Measurements from ENCODE around the gene STIP1. TPM values are rescaled to one million over a fixed set of nuclear protein-coding genes. Genes with fewer than 3 reads are reported as not detected.

Gene STIP1
- total RNA-seq, 1 donor from 2014 or later, result 110 TPM

- H3K9me3 ChIP-seq, result no peaks in the 10 kb centered on the region
- intact Hi-C loops (cut with DNase I), result no loop called here
- H3K36me3 ChIP-seq, result peaks cover 13% of the 10 kb centered on the region
- H3K27me3 ChIP-seq, result no peaks in the 10 kb centered on the region
- peak overlapping the region; percentile 63 for H3K27ac ChIP-seq
- ATAC-seq, result peak; percentile 0
- peaks cover 24% of the 10 kb centered on the region for H3K4me1 ChIP-seq
- TF ChIP-seq, protein P1, sequence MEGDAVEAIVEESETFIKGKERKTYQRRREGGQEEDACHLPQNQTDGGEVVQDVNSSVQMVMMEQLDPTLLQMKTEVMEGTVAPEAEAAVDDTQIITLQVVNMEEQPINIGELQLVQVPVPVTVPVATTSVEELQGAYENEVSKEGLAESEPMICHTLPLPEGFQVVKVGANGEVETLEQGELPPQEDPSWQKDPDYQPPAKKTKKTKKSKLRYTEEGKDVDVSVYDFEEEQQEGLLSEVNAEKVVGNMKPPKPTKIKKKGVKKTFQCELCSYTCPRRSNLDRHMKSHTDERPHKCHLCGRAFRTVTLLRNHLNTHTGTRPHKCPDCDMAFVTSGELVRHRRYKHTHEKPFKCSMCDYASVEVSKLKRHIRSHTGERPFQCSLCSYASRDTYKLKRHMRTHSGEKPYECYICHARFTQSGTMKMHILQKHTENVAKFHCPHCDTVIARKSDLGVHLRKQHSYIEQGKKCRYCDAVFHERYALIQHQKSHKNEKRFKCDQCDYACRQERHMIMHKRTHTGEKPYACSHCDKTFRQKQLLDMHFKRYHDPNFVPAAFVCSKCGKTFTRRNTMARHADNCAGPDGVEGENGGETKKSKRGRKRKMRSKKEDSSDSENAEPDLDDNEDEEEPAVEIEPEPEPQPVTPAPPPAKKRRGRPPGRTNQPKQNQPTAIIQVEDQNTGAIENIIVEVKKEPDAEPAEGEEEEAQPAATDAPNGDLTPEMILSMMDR (IDR thresholded peaks at IDR 0.05), result no peak
- H3K4me3 ChIP-seq, result peak overlapping the region; percentile 80
- DNase-seq, result no peak
These were observed 62.0 kb downstream of the STIP1 start for GRCh38 chr11:64247729-64248531.

DNA sequence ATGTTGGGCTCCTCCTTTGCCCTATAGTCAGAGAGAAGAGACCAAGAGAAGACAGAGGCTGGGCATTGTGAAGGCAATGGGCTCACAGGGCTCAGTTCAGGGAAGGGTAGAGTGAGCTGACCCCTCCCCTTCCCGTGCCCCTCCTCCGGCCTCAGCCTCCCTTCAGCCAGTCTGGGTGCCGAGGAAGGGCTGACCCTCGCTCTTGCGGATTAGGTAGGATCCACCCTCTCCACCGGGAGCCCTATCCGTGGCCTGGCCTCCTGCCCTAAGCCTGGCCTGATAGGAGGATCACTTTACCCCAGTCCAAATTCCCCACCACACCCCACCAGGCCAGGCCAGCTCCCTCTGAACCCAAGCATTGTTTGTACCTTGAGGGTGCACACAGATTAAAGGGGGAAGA, 62.6 kb downstream of the STIP1 start:
- Histone ChIP-seq H3K9me3 (no peaks in the 10 kb centered on the region), H3K27ac (no peak overlapping the region), H3K36me3 (peaks cover 6% of the 10 kb centered on the region), H3K27me3 (no peaks in the 10 kb centered on the region), H3K4me1 (peaks cover 27% of the 10 kb centered on the region), H3K4me3 (no peak overlapping the region)
- no peak for ATAC-seq
- intact Hi-C loops (cut with DNase I), result no loop called here
- TF ChIP-seq, protein P1 (IDR thresholded peaks at IDR 0.05), result no peak
- DNase-seq, result no peak

GRCh38 chr11:64249038-64249437, 63.1 kb downstream of the STIP1 start:
- DNase-seq, result no peak
- Histone ChIP-seq H3K27ac (no peak overlapping the region), H3K27me3 (no peaks in the 10 kb centered on the region), H3K9me3 (no peaks in the 10 kb centered on the region), H3K36me3 (peaks cover 2% of the 10 kb centered on the region), H3K4me1 (peaks cover 31% of the 10 kb centered on the region), H3K4me3 (no peak overlapping the region)
- TF ChIP-seq, protein P1 (IDR thresholded peaks at IDR 0.05), result no peak
- ATAC-seq, result no peak
- intact Hi-C loops (cut with DNase I), result no loop called here

- H3K27ac ChIP-seq, result no peak overlapping the region
- DNase-seq, result no peak
- H3K9me3 ChIP-seq, result no peaks in the 10 kb centered on the region
- intact Hi-C loops (cut with DNase I), result no loop called here
- no peak for ATAC-seq
- TF ChIP-seq, protein P1 (IDR thresholded peaks at IDR 0.05), result no peak
- H3K27me3 ChIP-seq, result no peaks in the 10 kb centered on the region
- H3K4me1 ChIP-seq, result peaks cover 31% of the 10 kb centered on the region
- peaks cover 6% of the 10 kb centered on the region for H3K36me3 ChIP-seq
- no peak overlapping the region for H3K4me3 ChIP-seq
These were observed 63.8 kb downstream of the STIP1 start for GRCh38 chr11:64249563-64250414.

DNA sequence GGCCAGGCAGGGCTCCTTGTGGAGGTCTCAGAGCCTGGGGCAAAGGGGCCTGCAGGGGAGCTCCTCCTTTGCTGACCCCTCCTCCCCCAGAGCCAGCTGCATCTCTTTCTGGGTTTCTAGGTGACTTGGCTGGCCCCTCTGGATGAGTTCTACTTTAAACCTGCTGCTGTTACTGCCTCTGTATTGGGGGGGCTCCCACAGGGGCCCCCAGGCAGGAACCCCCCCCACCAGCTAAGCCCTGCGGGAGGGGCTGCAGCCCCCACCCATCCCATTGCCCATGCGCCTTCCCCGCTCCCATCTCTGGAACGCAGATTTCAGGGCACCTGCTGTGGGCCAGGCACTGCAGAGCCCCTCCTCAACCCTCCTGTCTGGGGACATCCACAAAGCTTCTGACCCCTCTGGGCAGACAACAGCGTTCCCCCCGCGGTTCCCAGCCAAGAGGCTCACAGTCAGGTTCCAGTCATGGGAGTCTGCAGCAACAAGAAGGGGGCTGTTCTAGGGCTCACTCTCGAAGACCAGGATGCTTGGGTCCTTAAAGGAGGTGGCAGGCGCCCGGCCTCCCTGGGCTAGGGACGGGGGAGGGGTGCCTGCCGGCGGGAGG, 64.5 kb downstream of the STIP1 start:
- Histone ChIP-seq H3K27me3 (no peaks in the 10 kb centered on the region), H3K27ac (no peak overlapping the region), H3K4me1 (peaks cover 26% of the 10 kb centered on the region), H3K9me3 (no peaks in the 10 kb centered on the region), H3K4me3 (peak overlapping the region; percentile 89), H3K36me3 (peaks cover 12% of the 10 kb centered on the region)
- intact Hi-C loops (cut with DNase I), result no loop called here
- no peak for ATAC-seq
- TF ChIP-seq, protein P1 (IDR thresholded peaks at IDR 0.05), result no peak
- no peak for DNase-seq

Measured in upper lobe of right lung (tissue), 1 donor.